SK-N-SH (cell line): ENCODE results near the gene SORBS2. TPM values are rescaled to one million over a fixed set of nuclear protein-coding genes. Genes with fewer than 3 reads are reported as not detected.

Experiments used
- CTCF ChIA-PET: fragments of 300-600, 350-600 bp; formaldehyde crosslinking; extraction: SDS; loops from one replicate; lab custom pipeline; 2021; lab: Yijun Ruan, JAX
- POLR2A ChIA-PET: fragments of 350-600 bp; sonication (Branson Sonifier 250); formaldehyde crosslinking; extraction: SDS; loops from one replicate; lab custom pipeline; 2020; ENCODE audit warnings: antibody characterized with exemption, inconsistent platforms; lab: Yijun Ruan, JAX
- DNase-seq: peaks from one replicate; pipeline ENCODE4 v3.0.0; 2012
- H2AFZ ChIP-seq: fragments of 200-600 bp; sonication (generic); 2 replicates; pipeline ENCODE4 v1.8.1; 2016; ENCODE audit warnings: antibody characterized with exemption, mild to moderate bottlenecking, low read depth
- H3F3A ChIP-seq: fragments of 200-600 bp; sonication (generic); replicated peaks from 2 replicates; pipeline ENCODE3; 2016; ENCODE audit warnings: antibody characterized with exemption, mild to moderate bottlenecking; ENCODE audit not compliant: insufficient read depth
- H3K27ac ChIP-seq, 2 experiments: fragments of 200-500 bp in 1 of 2; fragments of 200-600 bp in 1 of 2; sonication (Bioruptor generic) in 1 of 2; sonication (generic), shearing (Covaris generic) in 1 of 2; 2 replicates each; pipeline versions ENCODE4 v1.5.1 to v1.6.1; 2014 to 2016; ENCODE audit warnings: low read depth in 2 of 2, inconsistent platforms in 1 of 2, low read length in 1 of 2, mild to moderate bottlenecking in 1 of 2, mixed read lengths in 1 of 2
- H3K27me3 ChIP-seq: fragments of 200-600 bp; sonication (generic), shearing (Covaris generic); 2 replicates; pipeline ENCODE4 v1.6.1; 2016; ENCODE audit warnings: mixed run types; ENCODE audit not compliant: insufficient read depth
- H3K36me3 ChIP-seq, 2 experiments: fragments of 200-500 bp in 1 of 2; fragments of 200-600 bp in 1 of 2; sonication (Bioruptor generic) in 1 of 2; sonication (generic) in 1 of 2; replicated peaks in 1 of 2; 2 replicates each; pipeline versions ENCODE3 to v1.5.1; 2014 to 2016; ENCODE audit warnings: low read length in 1 of 2, mild to moderate bottlenecking in 1 of 2; ENCODE audit not compliant: insufficient read depth in 2 of 2, control insufficient read depth in 1 of 2
- H3K4me1 ChIP-seq, 2 experiments: fragments of 200-500 bp in 1 of 2; fragments of 200-600 bp in 1 of 2; sonication (Bioruptor generic) in 1 of 2; sonication (generic), shearing (Covaris generic) in 1 of 2; 2 replicates each; pipeline versions ENCODE4 v1.5.1 to v1.6.1; 2014 to 2016; ENCODE audit warnings: low read depth in 1 of 2, low read length in 1 of 2, mixed run types in 1 of 2; ENCODE audit not compliant: insufficient read depth in 2 of 2, control insufficient read depth in 1 of 2
- H3K4me2 ChIP-seq: fragments of 200-600 bp; sonication (generic), shearing (Covaris generic); 2 replicates; pipeline ENCODE4 v1.6.1; 2017; ENCODE audit warnings: mixed run types
- H3K4me3 ChIP-seq, 2 experiments: fragments of 200-500 bp in 1 of 2; fragments of 200-600 bp in 1 of 2; sonication (Bioruptor generic) in 1 of 2; sonication (generic), shearing (Covaris generic) in 1 of 2; 2 replicates each; pipeline versions ENCODE4 v1.5.1 to v1.8.1; 2014 to 2016; ENCODE audit warnings: low read depth in 2 of 2, inconsistent platforms in 1 of 2, low read length in 1 of 2, mild to moderate bottlenecking in 1 of 2, mixed read lengths in 1 of 2, moderate library complexity in 1 of 2
- H3K79me2 ChIP-seq: fragments of 200-600 bp; sonication (generic); 2 replicates; pipeline ENCODE4 v1.8.1; 2017; ENCODE audit warnings: mild to moderate bottlenecking; ENCODE audit not compliant: insufficient read depth
- H3K9ac ChIP-seq: fragments of 200-600 bp; sonication (generic); 2 replicates; pipeline ENCODE4 v1.6.1; 2017; ENCODE audit warnings: mixed run types
- H3K9me2 ChIP-seq: fragments of 200-600 bp; sonication (generic); 2 replicates; pipeline ENCODE4 v1.6.1; 2017; ENCODE audit warnings: mixed run types
- H3K9me3 ChIP-seq: fragments of 200-600 bp; sonication (generic); 2 replicates; pipeline ENCODE4 v1.6.1; 2017; ENCODE audit warnings: mixed run types, mild to moderate bottlenecking, moderate library complexity
- H4K20me1 ChIP-seq: fragments of 200-600 bp; sonication (generic); 2 replicates; pipeline ENCODE4 v1.6.1; 2017; ENCODE audit warnings: mild to moderate bottlenecking, mixed run types; ENCODE audit not compliant: insufficient read depth
- ELF1 ChIP-seq: IDR thresholded peaks from 2 replicates; pipeline ENCODE4 v1.4.0; 2012
- EZH2phosphoT487 ChIP-seq: fragments of 200-600 bp; sonication (generic); IDR thresholded peaks from 2 replicates; pipeline ENCODE4 v1.6.1; 2017; ENCODE audit warnings: low read depth, mixed run types, mild to moderate bottlenecking, antibody characterized with exemption, moderate library complexity, borderline replicate concordance
- FOXM1 ChIP-seq: IDR thresholded peaks from 2 replicates; pipeline ENCODE4 v1.4.0; 2012; ENCODE audit warnings: low read depth, mild to moderate bottlenecking
- GABPA ChIP-seq: IDR thresholded peaks from 2 replicates; pipeline ENCODE4 v1.4.0; 2012; ENCODE audit warnings: low read depth, mild to moderate bottlenecking
- MAX ChIP-seq: IDR thresholded peaks from 2 replicates; pipeline ENCODE4 v1.4.0; 2012; ENCODE audit warnings: low read depth
- MEF2A ChIP-seq: IDR thresholded peaks from 2 replicates; pipeline ENCODE4 v1.4.0; 2012; ENCODE audit warnings: low read depth, borderline replicate concordance
- PBX3 ChIP-seq: IDR thresholded peaks from 2 replicates; pipeline ENCODE4; 2012
- POLR2AphosphoS5 ChIP-seq: IDR thresholded peaks from 2 replicates; pipeline ENCODE4 v1.6.1; 2012; ENCODE audit warnings: low read depth, low read length
- RCOR1 ChIP-seq: fragments of 150-350 bp; IDR thresholded peaks from 2 replicates; pipeline ENCODE4 v1.6.1; 2017; ENCODE audit warnings: antibody characterized with exemption, low read length
- RFX5 ChIP-seq: IDR thresholded peaks from 2 replicates; pipeline ENCODE4 v1.6.1; 2012; ENCODE audit warnings: mild to moderate bottlenecking, improper control_type of control experiment, low read length
- RXRA ChIP-seq: IDR thresholded peaks from 2 replicates; pipeline ENCODE4 v1.4.0; 2012; ENCODE audit warnings: low read depth, mild to moderate bottlenecking, borderline replicate concordance
- SIN3A ChIP-seq: IDR thresholded peaks from 2 replicates; pipeline ENCODE4 v1.6.1; 2012; ENCODE audit warnings: low read depth, mild to moderate bottlenecking, low read length, moderate library complexity, borderline replicate concordance
- TEAD4 ChIP-seq: IDR thresholded peaks from 2 replicates; pipeline ENCODE4 v1.4.0; 2012; ENCODE audit warnings: mild to moderate bottlenecking, borderline replicate concordance; ENCODE audit not compliant: insufficient read depth
- ZBTB33 ChIP-seq: IDR thresholded peaks from 2 replicates; pipeline ENCODE4 v1.4.0; 2012; ENCODE audit warnings: low read depth, borderline replicate concordance
- WGBS: methylation state at CpG from one replicate; pipeline ENCODE4 v1.1.6; 2017; ENCODE audit warnings: low lambda C conversion rate; 5-methylcytosine and 5-hydroxymethylcytosine counted together
- polyA plus RNA-seq, 3 experiments: library from polyadenylated mRNA; depleted of rRNA; stranded (reverse); fragments of >200 nt; gene quantifications; 2 replicates each; pipeline ENCODE4 v1.2.3, GENCODE V29; 2012
- TF ChIP-seq, protein P1 (sequence below): IDR thresholded peaks from 2 replicates; pipeline ENCODE4 v1.4.0; 2012; ENCODE audit warnings: low read depth, borderline replicate concordance

Gene SORBS2
- polyA plus RNA-seq, 1 of the 3 experiments (the other 2 are of a cell fraction) = 2.5 TPM

- TF ChIP-seq ZBTB33 = no peak
- TF ChIP-seq, protein P1, sequence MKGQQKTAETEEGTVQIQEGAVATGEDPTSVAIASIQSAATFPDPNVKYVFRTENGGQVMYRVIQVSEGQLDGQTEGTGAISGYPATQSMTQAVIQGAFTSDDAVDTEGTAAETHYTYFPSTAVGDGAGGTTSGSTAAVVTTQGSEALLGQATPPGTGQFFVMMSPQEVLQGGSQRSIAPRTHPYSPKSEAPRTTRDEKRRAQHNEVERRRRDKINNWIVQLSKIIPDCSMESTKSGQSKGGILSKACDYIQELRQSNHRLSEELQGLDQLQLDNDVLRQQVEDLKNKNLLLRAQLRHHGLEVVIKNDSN = no peak
- no peak for TF ChIP-seq PBX3
- no peak for TF ChIP-seq SIN3A
- TF ChIP-seq RXRA = no peak
- TF ChIP-seq TEAD4 = no peak
- TF ChIP-seq GABPA = no peak
- TF ChIP-seq, all 33 proteins: peak for 0
These were observed 77.8 kb downstream of the SORBS2 start (continued) for GRCh38 chr4:185734214-185734613.

DNA sequence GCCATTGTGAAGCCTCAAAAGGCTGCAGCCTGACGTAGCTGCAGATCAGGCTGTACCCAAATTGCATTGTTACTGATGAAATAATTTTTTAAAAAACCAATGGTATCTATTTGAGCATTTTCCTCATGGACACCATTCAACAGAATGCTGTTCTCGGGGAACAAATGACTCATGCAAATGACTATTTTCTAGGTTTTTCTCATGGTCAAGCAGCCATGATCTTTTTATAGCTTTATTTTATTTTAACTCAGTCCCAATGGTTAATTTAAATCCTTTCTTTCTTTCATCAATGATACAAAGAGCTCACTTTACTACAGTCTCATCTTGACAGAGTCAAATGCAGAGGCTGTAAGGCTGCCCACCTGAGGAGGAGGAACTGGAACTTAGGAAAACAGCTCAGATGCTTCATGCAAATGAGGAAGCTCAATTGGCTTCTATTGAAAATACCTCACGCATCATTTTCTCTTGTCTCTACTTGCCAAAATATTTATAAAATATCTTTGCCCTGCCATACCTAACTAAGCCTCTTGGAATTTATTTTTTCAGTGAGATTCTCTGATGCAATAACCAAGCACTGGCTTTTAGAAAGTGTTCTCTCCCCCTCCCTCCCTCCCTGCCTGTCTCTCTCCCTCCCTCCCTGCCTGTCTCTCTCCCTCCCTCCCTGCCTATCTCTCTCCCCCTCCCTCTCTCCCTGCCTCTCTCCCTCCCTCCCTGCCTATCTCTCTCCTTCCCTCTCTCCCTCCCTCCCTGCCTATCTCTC is 81.0 kb downstream of the SORBS2 start:
- H3K27ac ChIP-seq = no peak overlapping the region
- H3K4me1 ChIP-seq = peaks cover 0 to 13% of the 10 kb centered on the region in 2 experiments; a peak in 2 of 4 replicates
- no peak overlapping the region for H3K4me3 ChIP-seq
- no peaks in the 10 kb centered on the region for H3K27me3 ChIP-seq
- no peak overlapping the region for H2AFZ ChIP-seq
- no peak overlapping the region for H3K9ac ChIP-seq
- H3K4me2 ChIP-seq = no peak overlapping the region
- WGBS = 76% methylated on average over 3 of the region's 3 CpGs
- H4K20me1 ChIP-seq = no peaks in the 10 kb centered on the region
- no peak for DNase-seq
- no peaks in the 10 kb centered on the region for H3K79me2 ChIP-seq
- POLR2A ChIA-PET = no interaction called here
- TF ChIP-seq MAX = no peak
- TF ChIP-seq FOXM1 = no peak
- no peak for TF ChIP-seq RCOR1
- no peak for TF ChIP-seq RFX5
- TF ChIP-seq, protein P1 = no peak
- TF ChIP-seq POLR2AphosphoS5 = no peak
- TF ChIP-seq MEF2A = no peak
- TF ChIP-seq EZH2phosphoT487 = no peak
- TF ChIP-seq ELF1 = no peak
- no peak for TF ChIP-seq GABPA
- no peak for TF ChIP-seq TEAD4
- H3K36me3 ChIP-seq = no peaks in the 10 kb centered on the region
- CTCF ChIA-PET = interaction anchor here (1.3 kb wide), 2 partner anchors 17 to 290 kb away, joined by 3 to 6 read pairs; no protein-coding TSS in a partner anchor
- no peaks in the 10 kb centered on the region for H3K9me2 ChIP-seq
- peaks cover 4% of the 10 kb centered on the region for H3F3A ChIP-seq
- H3K9me3 ChIP-seq = no peaks in the 10 kb centered on the region
